Muscle of back (tissue), 11 donors: ENCODE measurements around the gene PARD3. TPM values are rescaled to one million over a fixed set of nuclear protein-coding genes. Genes with fewer than 3 reads are reported as not detected.
"Not testable (repeated sequence)": the region's sequence is repeated elsewhere in the genome, so short reads cannot be mapped to it uniquely, and the experiment has no call there.

Experiments used
- DNase-seq, 3 donors: peaks; one replicate each; pipeline versions ENCODE4 v3.0.0 to v3.0.0-alpha.2; 2013
- polyA plus RNA-seq, 10 donors: library from polyadenylated mRNA; unstranded; fragments of 120-200 nt; gene quantifications; one replicate each; pipeline ENCODE4 v1.2.1, GENCODE V29; 2013; ENCODE audit not compliant: insufficient read length in 10 of 10

The PARD3 gene
- polyA plus RNA-seq, 10 donors: 35.1 to 55.3 (median 41.4) TPM

GRCh38 chr10:34651416-34652195 is 163.5 kb downstream of the PARD3 start:
- DNase-seq: no peak

- no peak for DNase-seq
Measured at GRCh38 chr10:34650156-34650555, 164.9 kb downstream of the PARD3 start.

DNA sequence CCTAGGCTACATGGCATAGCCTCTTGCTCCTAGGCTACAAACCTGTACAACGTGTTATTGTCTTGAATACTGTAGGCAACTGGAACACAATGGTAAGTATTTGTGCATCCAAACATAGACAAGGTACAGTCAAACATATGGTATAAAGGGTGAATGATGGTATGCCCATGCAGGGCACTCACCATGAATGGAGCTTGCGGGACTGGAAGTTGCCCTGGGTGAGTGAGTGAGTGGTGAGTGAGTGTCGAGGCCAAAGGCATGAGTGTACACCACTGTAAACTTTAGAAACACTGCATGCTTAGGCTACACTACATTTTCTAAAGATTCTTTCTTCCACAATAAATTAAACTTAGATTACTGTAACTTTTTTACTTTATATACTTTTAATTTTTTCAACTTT is 165.7 kb downstream of the PARD3 start:
- no peak for DNase-seq

- DNase-seq: no peak
Measured at GRCh38 chr10:34648919-34649318, 166.2 kb downstream of the PARD3 start.

DNA sequence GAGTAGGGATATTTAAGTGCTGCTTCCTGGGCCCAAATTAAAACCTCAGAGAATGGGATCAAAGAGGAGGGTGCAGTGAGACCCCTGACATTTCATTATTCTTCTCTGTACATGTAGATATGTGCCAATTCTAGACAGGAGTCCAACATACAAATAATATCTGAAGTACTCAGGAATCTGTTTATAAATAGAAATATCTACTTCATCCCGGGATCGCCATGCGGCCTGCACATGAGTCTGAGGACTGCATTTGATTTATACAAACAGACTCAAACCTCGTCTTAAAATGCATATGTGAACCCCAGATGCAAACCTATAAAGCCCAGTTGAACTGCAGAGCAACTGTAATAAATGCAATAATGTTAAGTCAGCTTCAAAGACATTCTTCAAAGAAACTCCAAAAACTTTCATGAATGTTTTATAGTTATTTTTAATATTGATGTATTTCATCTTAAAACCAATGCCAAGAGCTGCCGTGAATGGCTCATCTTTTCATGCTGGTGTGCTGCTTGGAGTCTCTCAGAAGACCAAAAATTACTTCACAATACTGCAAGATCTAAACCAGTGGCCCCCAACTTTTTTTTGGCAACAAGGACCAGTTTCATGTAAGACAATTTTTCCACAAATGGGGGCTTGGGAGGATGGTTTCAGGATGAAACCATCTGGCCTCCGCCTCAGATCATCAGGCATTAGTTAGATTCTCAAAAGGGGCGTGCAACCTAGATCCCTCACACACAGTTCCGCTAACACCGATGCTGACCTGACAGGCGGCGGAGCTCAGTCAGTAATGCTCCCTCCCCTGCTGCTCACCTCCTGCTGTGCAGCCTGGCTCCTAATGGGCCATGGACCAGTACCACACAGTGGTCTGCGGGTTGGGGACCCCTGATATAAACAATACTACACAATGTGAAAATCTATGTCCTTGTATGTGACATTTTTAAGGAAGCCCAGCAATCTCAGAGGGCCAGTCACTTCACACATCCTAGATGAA is 166.9 kb downstream of the PARD3 start:
- peak in 1 of 3 donors; percentile 52 for DNase-seq

DNA sequence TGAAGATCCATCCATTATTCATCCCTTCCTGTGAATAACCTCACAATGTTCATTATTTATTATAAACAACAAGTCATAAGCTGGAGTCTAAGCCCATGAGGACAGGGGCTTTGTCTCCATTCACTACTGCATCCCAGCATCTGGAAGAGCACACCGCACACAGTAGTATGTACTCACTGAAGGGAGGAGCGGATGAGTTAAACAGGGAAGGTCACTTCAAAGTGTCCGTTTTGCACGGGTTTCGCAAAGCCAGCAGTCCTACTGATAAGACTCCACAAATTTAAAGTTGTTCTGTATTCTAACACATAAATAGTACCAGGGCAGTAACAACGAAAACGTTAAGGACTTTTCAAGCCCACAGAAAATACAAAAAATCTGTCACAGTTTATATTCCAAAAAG is 167.9 kb downstream of the PARD3 start:
- DNase-seq: no peak

GRCh38 chr10:34646331-34646730 is 168.8 kb downstream of the PARD3 start:
- DNase-seq: no peak

- not testable (repeated sequence) for DNase-seq
Measured at GRCh38 chr10:34644815-34645214, 170.3 kb downstream of the PARD3 start.

DNA sequence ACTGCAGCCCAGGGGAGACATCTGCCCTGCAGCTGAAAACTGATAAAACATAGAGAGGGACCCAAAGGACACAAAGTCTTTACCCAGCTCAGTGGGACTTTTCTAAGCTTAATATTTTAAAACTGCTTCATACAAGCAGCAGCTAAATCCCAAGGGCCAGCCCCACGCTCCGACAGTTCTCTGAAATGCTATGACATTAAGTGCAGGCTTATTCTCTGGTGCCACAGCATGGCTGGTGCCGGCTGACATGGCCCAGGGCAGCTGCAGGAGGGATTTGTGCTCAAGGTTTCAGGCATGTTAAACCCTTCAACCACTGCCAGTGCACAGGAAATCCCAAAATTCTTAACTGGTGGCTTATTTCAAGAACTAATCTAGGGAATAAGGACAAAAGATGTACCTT is 170.9 kb downstream of the PARD3 start:
- DNase-seq: no peak

GRCh38 chr10:34643620-34644019 is 171.5 kb downstream of the PARD3 start:
- no peak for DNase-seq

- no peak for DNase-seq
Measured at GRCh38 chr10:34641913-34642558, 173.1 kb downstream of the PARD3 start.

DNA sequence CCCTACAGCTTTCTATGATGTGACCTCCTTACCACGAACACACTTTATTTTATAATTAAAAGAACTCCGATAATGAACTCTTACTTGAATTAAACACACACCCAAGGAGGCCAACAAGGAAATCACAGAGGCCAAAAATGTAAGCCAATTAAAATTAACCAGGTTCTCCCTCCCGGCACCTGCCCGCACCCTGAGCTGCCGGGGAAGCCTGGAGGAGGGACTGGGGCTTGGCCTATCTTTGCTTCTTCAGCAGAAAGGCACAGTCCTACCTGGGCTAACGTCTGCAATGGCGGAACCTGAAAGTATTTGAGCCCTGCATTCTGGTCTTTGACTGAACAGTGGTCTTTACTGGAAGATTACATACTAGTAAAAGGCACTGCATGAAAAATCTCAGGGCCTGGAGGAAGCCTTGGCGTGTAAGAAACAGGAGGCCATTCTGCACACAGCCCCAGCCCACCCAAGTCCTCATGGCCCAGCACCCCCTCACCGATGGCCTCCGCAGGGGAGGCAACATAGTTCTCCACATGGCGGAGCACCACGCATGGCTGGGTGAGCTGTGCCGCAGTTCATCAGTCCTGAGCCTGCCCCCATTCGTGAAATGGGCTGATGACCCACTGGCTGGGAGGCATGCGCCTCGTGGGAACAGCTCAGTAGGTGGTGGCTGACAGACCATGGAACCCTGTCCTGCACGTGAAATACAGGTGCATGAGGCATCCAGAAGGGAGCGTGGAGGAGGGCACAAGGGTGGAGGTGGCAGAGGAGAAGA is 173.8 kb downstream of the PARD3 start:
- no peak for DNase-seq

- DNase-seq: peak; percentile 85 to 93 (median 89)
Measured at GRCh38 chr10:34638406-34639054, 176.6 kb downstream of the PARD3 start.

DNA sequence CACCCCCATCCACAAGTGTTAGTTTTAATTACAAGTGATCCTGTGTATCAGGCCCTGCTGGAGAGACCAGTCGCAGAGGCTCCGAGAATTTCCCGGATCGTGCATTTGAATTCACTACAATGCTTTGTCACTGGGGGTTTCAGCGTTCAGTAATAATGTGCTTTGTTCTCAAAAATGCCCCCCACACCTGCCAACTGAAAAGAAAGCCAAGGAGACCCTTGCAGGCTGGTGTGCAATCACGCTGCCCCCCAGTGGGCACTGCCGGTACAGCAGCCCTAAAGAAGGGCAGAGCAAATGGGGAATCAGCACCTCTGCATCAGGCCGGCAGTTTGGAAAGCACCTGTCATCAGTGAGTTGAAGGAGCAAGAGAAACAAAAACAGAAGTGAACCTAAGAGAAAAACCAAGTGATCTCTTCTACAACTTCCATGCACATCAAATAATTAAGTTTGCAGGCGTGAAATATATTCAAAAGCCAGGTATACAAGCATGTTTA is 177.6 kb downstream of the PARD3 start:
- peak; percentile 47 to 85 (median 71) for DNase-seq

- no peak for DNase-seq
Measured at GRCh38 chr10:34635111-34635510, 180.0 kb downstream of the PARD3 start.

DNA sequence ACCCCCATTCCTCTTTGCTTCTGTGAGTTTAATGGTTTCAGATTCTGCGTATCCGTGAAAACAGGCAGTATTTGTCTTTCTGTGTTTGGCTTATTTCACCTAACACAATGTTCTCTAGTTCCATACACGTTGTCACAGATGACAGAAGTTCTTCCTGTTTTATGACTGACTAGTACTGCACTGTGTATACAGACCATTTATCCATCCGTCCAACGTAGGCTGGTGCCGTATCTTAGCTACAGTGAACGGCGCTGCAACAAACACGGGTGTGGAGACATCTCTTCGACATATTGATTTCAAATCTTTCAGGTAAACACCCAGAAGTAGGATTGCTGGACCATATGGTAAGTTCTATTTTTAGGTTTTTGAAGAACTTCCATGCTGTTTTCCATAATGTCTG is 181.7 kb downstream of the PARD3 start:
- no peak for DNase-seq

DNA sequence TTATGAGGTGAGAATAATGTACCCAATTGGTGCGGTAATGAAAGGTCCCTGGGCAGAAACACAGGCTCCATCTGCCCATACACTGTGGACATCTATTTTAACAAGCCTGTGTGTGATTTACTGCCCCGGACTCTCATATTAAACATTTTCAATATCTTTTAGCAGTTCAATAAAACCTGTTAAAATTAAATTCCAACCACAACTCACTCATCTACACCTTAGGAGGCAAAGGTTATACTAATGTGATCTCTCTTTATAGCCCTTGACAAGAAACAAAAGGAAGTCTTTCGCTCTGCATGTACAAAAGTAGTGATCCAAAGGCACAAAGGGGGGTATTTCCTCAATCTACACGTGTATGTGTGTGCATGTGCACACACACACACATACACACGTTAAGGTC is 186.0 kb downstream of the PARD3 start:
- no peak for DNase-seq

GRCh38 chr10:34628174-34628796 is 186.8 kb downstream of the PARD3 start:
- DNase-seq: peak in 2 of 3 donors; percentile 62 to 86

DNA sequence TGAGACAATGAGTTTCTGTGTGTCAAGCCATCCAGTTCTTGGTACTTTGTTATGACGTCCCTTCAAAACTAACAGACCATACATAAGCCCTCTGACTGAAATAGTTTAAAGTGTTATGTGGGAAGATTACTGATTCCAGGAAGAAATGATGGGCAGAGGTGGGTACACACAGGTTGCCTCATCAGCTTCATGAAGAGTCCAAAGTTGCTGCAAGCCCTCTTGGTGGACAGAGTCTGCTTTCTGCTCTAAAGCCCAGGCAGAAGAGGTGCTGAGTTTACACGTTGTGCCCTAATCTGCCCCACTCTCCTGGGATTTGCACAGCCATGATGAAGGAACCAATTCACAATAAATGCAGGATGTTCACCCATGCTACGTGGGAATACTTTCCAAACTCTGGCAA is 187.4 kb downstream of the PARD3 start:
- DNase-seq: no peak

DNA sequence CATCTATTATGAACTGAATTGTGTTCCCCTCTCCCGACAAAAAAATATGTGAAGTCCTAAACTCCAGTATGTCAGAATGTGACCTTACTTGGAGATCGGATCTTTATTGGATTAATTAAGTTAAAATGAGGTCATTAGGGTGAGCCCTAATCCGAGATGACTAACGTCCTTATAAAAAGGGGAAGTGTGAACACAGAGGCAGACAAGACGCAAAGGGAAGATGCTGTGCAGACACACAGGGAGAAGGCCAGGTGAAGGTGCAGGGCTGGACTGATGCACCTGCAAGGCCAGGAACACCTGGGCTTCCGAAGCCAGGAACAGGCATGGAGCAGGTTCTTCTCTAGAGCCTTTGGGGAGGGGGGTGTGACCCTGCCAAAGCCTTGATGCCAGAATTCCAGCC is 187.8 kb downstream of the PARD3 start:
- no peak for DNase-seq
